GM21825 (cell line): ENCODE measurements around the gene JADE3.

Source experiments
- ATAC-seq: cut with Tn5 transposase; IDR thresholded peaks from one replicate; pipeline ENCODE4 v1.9.1; 2021; ENCODE audit warnings: mild to moderate bottlenecking, moderate library complexity; ENCODE audit not compliant: unreplicated experiment

JADE3 gene

DNA sequence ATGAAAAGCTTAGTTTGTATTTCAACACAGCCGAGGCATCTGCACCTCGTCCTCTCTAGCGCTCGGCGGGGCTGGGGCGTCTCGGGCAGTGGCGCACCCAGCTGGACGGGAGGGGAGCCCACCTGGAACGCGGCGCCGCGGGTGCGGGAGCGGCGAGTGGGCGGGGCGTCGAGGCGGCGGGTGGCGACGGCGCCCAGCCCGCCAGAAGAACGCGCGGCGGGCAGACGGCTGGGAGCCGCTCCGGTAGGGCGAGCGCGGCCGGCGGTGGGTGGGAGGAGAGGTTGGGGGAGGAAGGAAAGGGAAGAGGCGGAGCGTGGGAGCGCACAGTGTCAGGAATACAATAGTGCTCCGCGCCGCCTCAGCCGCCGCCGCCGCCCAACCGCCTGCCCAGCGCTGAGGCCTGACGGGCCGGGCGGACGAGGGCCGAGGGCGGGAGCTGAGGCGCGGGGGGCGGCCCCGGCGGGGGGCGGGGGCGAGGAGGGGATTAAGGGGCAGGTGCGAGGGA, at the start of gene JADE3:
Gene JADE3 (plus strand): TSS at position 324 of the 505 bp plus-strand sequence. CDS start 72,474 bp downstream, outside the sequence.
- ATAC-seq, result no peak

GRCh38 chrX:46863072-46863471, 49.1 kb upstream of the JADE3 start:
- ATAC-seq, result no peak

- ATAC-seq, result no peak
These were observed 47.6 kb upstream of the JADE3 start for GRCh38 chrX:46864606-46865005.

DNA sequence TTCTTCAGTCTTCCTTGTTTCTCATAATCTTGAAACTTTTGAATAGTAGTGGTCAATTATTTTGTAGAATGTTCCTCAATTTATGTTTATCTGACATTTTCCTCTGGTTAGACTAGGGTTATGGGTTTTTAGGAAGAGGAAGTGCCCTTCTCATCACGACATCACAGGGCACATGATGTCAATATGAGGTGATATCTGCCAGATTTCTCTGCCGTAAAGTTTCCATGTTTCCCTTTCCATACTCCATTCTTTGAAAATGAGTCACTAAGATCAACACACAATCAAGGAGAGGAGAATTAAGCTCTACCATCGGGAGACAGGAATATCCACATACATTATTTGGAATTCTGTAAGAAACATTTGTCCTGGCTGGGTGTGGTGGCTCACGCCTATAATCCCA, 46.9 kb upstream of the JADE3 start:
- no peak for ATAC-seq

- ATAC-seq, result no peak
These were observed 45.5 kb upstream of the JADE3 start for GRCh38 chrX:46866726-46867125.

DNA sequence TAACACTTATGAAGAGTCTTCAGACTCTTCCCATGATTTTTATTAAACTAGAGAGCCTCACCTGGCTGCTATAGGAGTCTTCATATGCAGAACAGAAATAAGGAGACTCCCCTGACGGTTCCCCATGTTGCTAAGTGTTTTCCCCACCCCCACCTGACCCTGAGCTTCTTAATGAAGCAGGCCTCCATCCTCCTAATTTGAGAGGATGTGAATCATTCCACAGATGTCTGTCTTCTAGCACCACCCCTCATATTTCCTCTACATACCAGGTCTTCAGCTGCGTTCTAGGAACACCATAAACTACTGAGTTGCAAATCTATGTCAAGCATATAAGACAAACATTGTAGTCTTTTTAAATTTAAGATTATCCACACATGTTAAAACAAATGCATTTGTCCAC, 38.5 kb upstream of the JADE3 start:
- ATAC-seq, result no peak

- no peak for ATAC-seq
These were observed 35.3 kb upstream of the JADE3 start for GRCh38 chrX:46876901-46877300.

- ATAC-seq, result no peak
These were observed 30.0 kb upstream of the JADE3 start for GRCh38 chrX:46882266-46882665.

- no peak for ATAC-seq
These were observed 27.4 kb upstream of the JADE3 start for GRCh38 chrX:46884799-46885198.

DNA sequence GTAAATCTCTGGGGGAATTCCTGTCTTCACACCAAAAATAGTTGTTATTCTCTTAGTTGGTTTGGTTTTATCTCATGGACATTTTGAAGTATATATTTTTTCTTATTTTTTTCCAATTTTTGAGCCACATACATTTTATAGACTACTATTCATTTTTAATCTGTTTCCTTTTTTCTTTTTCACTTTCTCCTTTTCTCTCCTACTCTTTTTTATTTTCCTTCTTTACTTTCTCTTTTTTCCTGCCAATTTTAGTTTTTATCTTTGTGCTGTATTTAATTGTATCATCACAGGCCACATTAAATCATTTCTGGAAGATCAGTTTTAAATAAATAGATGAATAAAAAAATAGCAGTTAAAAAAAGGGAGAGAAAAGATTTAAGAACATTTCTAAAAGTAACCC, 14.0 kb upstream of the JADE3 start:
- no peak for ATAC-seq

DNA sequence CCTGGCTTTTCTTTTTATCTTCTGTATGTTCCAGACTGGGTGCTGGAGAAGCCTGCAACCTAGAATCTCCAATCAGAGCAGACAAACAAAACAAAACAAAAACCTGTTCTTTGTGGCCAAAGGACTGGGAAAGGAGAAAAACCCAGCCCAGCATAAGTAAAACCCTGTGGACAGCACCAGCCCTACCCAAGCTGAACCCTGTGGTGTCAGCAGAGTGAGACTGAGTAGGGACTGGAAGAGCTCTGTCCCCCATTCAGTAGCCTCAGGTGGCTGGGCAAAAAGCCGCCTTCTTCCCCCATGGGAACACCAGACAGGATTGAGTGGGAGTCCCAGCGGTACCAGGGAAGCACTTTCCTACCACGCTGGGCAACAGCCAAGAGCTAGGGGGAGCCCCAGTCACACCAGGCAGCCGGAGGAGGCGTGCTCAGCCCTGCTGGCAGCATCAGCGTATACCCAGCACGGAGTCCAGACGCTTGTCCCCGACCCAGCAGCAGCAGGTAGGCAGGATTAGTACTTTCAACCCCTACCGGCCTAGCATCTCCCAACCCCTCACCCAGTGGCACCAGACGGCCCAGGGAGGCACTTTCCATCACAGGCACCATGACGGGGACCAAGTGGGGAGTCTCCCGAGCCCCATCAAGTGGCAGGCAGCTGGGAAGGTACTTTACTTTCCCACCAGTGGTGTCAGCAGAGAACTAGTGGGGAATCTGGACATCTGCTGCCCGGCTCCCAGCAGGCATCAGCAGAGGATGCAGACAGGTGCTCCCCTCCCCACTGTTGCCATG, 8.6 kb upstream of the JADE3 start:
- ATAC-seq, result peak; percentile 88

DNA sequence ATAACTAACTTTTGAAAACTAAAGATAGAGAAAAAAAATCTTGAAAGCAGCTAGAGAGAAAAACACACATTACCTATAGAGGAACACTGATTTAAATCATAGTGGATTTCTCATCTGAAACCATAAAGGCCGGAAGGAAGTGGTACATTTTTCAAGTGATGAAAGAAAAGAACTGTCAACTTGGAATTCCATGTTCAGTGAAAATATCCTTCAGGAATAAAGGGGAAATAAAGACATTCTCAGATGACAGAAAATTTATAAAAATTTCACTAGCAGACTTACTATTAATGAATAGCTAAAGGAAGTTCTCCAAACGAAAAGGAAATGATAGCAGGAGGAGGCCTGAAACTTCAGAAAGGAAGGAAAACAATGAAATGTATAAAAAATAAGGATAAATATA, 7.6 kb upstream of the JADE3 start:
- no peak for ATAC-seq

GRCh38 chrX:46910415-46910814, 1.8 kb upstream of the JADE3 start:
- ATAC-seq, result no peak

GRCh38 chrX:46912603-46913491, 626 bp downstream of the JADE3 start:
- ATAC-seq, result no peak

DNA sequence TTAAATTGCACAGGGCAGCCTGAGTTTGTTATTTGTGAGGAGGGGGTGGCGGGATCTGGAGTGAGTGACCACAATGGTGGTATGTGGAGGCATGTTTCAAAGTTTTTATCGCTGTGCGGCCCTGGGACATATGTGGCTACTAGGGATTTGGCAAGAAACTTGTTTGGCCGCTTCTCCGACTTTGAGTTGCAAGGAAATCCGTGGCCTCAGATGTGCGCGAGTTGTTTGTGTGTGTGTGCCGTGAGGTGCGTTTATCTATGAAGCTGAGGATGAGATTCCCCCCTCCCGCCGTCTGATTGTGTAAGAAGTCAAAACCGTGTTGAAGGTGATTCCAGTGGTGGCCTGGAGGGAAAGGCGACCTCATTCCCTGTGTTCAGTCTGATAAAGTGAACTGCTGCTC, 1.4 kb downstream of the JADE3 start:
- ATAC-seq, result no peak

DNA sequence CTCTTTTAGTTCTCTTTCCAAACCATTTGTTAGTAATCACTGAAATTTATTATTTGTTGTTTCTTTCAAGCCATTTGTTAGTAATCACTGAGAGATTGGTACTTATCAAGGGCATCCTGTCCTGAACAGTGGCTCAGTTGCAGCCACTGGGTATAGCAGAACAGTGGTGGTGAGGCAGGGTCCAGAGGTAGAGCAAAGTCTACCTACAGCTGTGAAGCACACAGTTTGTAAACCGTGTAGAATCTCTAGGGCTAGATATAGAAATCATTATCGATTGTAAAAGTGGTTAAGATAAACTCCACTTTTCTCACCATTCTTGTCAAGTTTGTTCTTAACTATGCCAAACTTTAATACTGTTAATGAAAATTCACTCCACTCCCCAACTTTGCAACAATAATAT, 4.1 kb downstream of the JADE3 start:
- ATAC-seq, result no peak

DNA sequence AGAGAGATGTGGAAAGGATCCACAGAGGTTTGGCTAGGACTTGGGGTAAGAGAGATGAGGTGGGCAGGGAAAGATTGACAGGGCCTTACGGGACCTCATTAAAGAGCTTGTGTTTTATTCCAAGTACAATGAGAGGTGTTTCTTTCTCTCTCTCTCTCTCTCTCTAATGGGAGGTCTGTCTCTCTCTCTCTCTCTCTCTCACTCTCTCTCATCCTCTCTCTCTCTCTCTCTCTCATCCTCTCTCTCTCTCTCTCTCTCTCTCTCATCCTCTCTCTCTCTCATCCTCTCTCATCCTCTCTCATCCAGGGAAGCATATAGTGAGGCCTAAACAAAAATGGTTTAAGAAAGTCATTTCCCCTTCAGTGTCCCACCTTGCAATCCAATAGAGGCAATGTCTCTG, 5.4 kb downstream of the JADE3 start:
- no peak for ATAC-seq

DNA sequence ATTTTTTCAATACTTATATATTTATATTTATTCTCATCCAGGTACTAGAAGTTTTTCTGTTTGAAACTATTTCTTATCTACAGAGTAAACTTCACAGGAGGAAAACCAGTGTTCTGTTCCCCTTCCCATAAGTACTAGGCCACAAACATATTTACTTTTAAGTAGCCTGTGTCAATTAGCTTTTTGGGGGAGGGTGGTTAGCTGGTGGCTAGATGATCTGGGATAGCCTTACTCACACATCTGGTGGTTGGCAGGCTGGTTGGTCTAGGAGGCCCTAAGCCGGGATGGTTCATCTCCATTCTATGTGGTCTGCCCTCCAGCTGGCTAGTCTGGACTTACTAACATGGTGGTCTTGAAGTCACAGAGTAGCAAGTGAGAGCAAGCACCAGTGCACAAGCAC, 6.2 kb downstream of the JADE3 start:
- ATAC-seq, result no peak

- ATAC-seq, result no peak
These were observed 8.0 kb downstream of the JADE3 start for GRCh38 chrX:46920235-46920634.

GRCh38 chrX:46922611-46923010, 10.4 kb downstream of the JADE3 start:
- no peak for ATAC-seq

DNA sequence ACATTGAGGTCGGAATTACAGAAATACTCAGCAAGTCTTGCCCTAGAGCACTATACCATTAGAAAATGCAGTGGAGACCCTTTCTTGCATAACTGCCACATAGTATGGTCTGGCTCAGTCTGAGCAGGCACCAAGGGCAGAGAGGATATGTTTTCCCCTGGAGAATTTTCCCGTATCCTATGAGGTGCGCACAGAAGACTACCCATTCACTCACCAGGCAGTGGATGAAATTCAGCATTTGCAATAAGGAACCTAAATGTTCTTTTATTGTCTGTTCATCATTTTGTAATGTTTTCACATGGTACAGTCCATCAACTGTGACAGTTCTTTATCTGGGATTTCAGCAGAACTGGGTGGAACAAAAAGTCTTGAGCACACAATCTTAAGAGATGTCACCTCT, 15.5 kb downstream of the JADE3 start:
- no peak for ATAC-seq
